Common myeloid progenitor, CD34-positive (primary cell): Measurements from ENCODE around the gene TEX26.

Experiments used
- CTCF ChIA-PET: fragments of 350-600 bp; sonication (Branson Sonifier 250); formaldehyde crosslinking; loops from one replicate; lab custom pipeline; 2021; ENCODE audit warnings: antibody characterized with exemption; lab: Charles Lee
- POLR2A ChIA-PET: fragments of 350-600 bp; sonication (Branson Sonifier 250); formaldehyde crosslinking; loops from one replicate; lab custom pipeline; 2021; ENCODE audit warnings: antibody characterized with exemption; lab: Charles Lee
- DNase-seq, 3 donors: peaks; one replicate each; pipeline versions ENCODE4 v3.0.0 to v3.0.0-alpha.2; 2013
- H3K27ac ChIP-seq, 2 experiments: 1 replicate in 1 of 2; 2 replicates in 1 of 2; pipeline ENCODE4 v1.7.0; 2013; ENCODE audit warnings: inconsistent platforms in 2 of 2, low read length in 2 of 2, mild to moderate bottlenecking in 2 of 2, low read depth in 1 of 2, moderate library complexity in 1 of 2; ENCODE audit not compliant: severe bottlenecking in 2 of 2, insufficient read depth in 1 of 2, poor library complexity in 1 of 2
- H3K27me3 ChIP-seq, 5 experiments: replicated peaks in 2 of 5; 1 replicate in 3 of 5; 2 replicates in 2 of 5; pipeline versions ENCODE4 v1.6.1 to v1.7.0; 2013; ENCODE audit warnings: low read length in 4 of 5, mild to moderate bottlenecking in 2 of 5, moderate library complexity in 2 of 5, inconsistent platforms in 1 of 5; ENCODE audit not compliant: insufficient read depth in 5 of 5, control insufficient read depth in 4 of 5
- H3K36me3 ChIP-seq, 4 experiments: 1 replicate in 2 of 4; 2 replicates in 2 of 4; pipeline versions ENCODE4 v1.6.1 to v1.7.0; 2013; ENCODE audit warnings: low read length in 3 of 4, control low read depth in 1 of 4, mild to moderate bottlenecking in 1 of 4; ENCODE audit not compliant: control insufficient read depth in 4 of 4, insufficient read depth in 4 of 4
- H3K4me1 ChIP-seq, 4 experiments: 1 replicate in 3 of 4; 2 replicates in 1 of 4; pipeline versions ENCODE4 v1.6.1 to v1.7.1; 2013; ENCODE audit warnings: low read length in 3 of 4, mild to moderate bottlenecking in 3 of 4, control low read depth in 1 of 4, inconsistent platforms in 1 of 4, moderate library complexity in 1 of 4; ENCODE audit not compliant: control insufficient read depth in 4 of 4, insufficient read depth in 4 of 4; ENCODE audit errors: control extremely low read depth in 1 of 4
- H3K4me3 ChIP-seq, 7 experiments: 1 replicate in 4 of 7; 2 replicates in 3 of 7; pipeline versions ENCODE4 v1.5.1 to v1.7.0; 2013; ENCODE audit warnings: mild to moderate bottlenecking in 7 of 7, low read length in 6 of 7, moderate library complexity in 6 of 7, inconsistent platforms in 2 of 7, low read depth in 2 of 7, control low read depth in 1 of 7; ENCODE audit not compliant: insufficient read depth in 4 of 7, control insufficient read depth in 1 of 7; ENCODE audit errors: extremely low read depth in 1 of 7
- H3K9me3 ChIP-seq, 5 experiments: 1 replicate in 4 of 5; 2 replicates in 1 of 5; pipeline versions ENCODE4 v1.6.1 to v1.7.1; 2013; ENCODE audit warnings: low read length in 4 of 5, mild to moderate bottlenecking in 2 of 5, inconsistent platforms in 1 of 5, low read depth in 1 of 5, moderate library complexity in 1 of 5; ENCODE audit not compliant: control insufficient read depth in 4 of 5, insufficient read depth in 2 of 5; ENCODE audit errors: control extremely low read depth in 1 of 5
- WGBS: methylation state at CpG from one replicate; pipeline ENCODE4 v1.1.5; 2013; ENCODE audit not compliant: insufficient coverage; 5-methylcytosine and 5-hydroxymethylcytosine counted together

TEX26 gene

GRCh38 chr13:30983431-30983830, 51.0 kb downstream of the TEX26 start:
- ChIA-PET POLR2A (no interaction called here), CTCF (no interaction called here)
- H3K27me3 ChIP-seq: peaks cover 0 to 27% (median 6%) of the 10 kb centered on the region in 5 experiments
- H3K4me1 ChIP-seq: peaks cover 0 to 3% (median 0%) of the 10 kb centered on the region in 4 experiments
- no peaks in the 10 kb centered on the region for H3K36me3 ChIP-seq
- H3K9me3 ChIP-seq: no peaks in the 10 kb centered on the region
- WGBS: no CpG with 5 or more reads among the region's 4 CpGs
- no peak for DNase-seq
- no peak overlapping the region for H3K27ac ChIP-seq
- H3K4me3 ChIP-seq: no peak overlapping the region

DNA sequence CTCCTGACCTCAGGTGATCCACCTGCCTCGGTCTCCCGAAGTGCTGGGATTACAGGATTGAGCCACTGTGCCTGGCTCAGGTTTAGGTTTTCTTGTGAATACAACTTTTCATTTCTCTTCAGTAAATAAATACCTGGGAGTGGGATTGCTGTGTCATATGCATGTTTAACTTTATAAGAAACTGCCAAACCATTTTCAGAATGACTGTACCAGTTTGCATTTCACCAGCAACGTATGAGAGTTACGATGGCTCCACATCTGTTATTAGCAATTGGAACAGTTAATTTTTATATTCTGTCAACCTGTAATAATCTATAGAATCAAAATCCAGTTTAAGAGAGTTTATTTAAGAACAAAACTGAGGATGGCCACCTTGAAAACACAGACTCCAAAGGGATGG, 52.2 kb downstream of the TEX26 start:
- POLR2A ChIA-PET: no interaction called here
- peaks cover 0 to 23% (median 6%) of the 10 kb centered on the region in 5 experiments for H3K27me3 ChIP-seq
- H3K36me3 ChIP-seq: no peaks in the 10 kb centered on the region
- CTCF ChIA-PET: interaction anchor here (1.1 to 1.5 kb wide), 2 partner anchors 11 to 13 kb away, joined by 3 read pairs; no protein-coding TSS in a partner anchor
- H3K9me3 ChIP-seq: no peaks in the 10 kb centered on the region
- WGBS: 100% methylated on average over 1 of the region's 4 CpGs
- DNase-seq: no peak
- no peaks in the 10 kb centered on the region for H3K4me1 ChIP-seq
- H3K27ac ChIP-seq: no peak overlapping the region
- no peak overlapping the region for H3K4me3 ChIP-seq

GRCh38 chr13:30985637-30986205, 53.3 kb downstream of the TEX26 start:
- WGBS: 95% methylated on average over 2 of the region's 3 CpGs
- ChIA-PET CTCF (interaction anchor here (1.1 kb wide), 1 partner anchor 15 kb away, joined by 3 read pairs; no protein-coding TSS in a partner anchor), POLR2A (no interaction called here)
- no peak for DNase-seq
- Histone ChIP-seq H3K36me3 (no peaks in the 10 kb centered on the region), H3K9me3 (no peaks in the 10 kb centered on the region), H3K27me3 (peaks cover 0 to 16% (median 6%) of the 10 kb centered on the region in 5 experiments), H3K4me3 (no peak overlapping the region), H3K27ac (no peak overlapping the region), H3K4me1 (no peaks in the 10 kb centered on the region)

DNA sequence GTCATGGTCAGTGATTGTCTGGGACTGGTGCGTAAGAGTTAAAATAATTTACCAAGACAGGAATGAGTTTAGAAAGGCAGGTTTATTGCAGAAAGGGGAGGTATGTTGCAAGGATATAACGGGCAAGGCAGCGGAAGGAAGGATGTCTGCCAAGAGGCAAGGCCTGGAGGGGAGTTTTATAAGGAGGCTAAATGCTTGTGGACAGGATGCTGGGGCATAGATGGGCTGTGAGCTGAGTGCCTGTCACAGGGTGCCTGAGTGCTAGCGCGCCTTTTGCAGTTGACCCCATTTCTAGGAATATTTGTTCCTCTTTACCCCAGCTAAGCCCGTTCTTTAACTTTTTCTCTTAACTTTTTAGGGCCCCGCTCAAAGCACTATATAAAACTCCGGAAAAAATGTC, 58.7 kb downstream of the TEX26 start:
- no peaks in the 10 kb centered on the region for H3K9me3 ChIP-seq
- H3K27ac ChIP-seq: no peak overlapping the region
- ChIA-PET CTCF (no interaction called here), POLR2A (no interaction called here)
- H3K36me3 ChIP-seq: no peaks in the 10 kb centered on the region
- peaks cover 0 to 13% (median 3%) of the 10 kb centered on the region in 5 experiments for H3K27me3 ChIP-seq
- DNase-seq: no peak
- 95% methylated on average over 8 of the region's 8 CpGs for WGBS
- H3K4me3 ChIP-seq: no peak overlapping the region
- no peaks in the 10 kb centered on the region for H3K4me1 ChIP-seq

DNA sequence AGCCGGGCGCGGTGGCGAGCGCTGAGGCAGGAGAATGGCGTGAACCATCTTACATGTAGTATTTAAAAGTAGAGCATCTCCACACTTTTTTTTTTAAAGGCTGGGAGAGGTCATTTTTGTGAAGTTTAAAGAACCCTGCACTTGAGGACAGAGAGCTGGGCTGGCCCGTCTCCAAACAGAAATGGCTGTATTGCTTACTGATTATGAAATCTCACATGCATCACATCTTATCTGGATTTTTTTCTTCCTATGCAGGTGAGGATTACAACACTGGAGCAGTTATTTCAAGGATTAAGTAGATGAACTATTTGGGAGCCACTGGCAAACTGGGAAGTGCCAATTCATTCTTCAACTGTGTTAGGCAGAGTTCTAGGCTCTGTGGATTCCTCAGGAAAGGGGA, 59.5 kb downstream of the TEX26 start:
- CTCF ChIA-PET: no interaction called here
- no peak overlapping the region for H3K27ac ChIP-seq
- no peaks in the 10 kb centered on the region for H3K36me3 ChIP-seq
- no peaks in the 10 kb centered on the region for H3K9me3 ChIP-seq
- POLR2A ChIA-PET: no interaction called here
- H3K4me1 ChIP-seq: no peaks in the 10 kb centered on the region
- no peak overlapping the region for H3K4me3 ChIP-seq
- DNase-seq: no peak
- peaks cover 0 to 13% (median 3%) of the 10 kb centered on the region in 5 experiments for H3K27me3 ChIP-seq
- no CpG with 5 or more reads among the region's 7 CpGs for WGBS

- DNase-seq: no peak
- no peaks in the 10 kb centered on the region for H3K36me3 ChIP-seq
- no peak overlapping the region for H3K27ac ChIP-seq
- ChIA-PET POLR2A (no interaction called here), CTCF (interaction anchor here (1.0 kb wide), 1 partner anchor 11 kb away, joined by 3 read pairs; no protein-coding TSS in a partner anchor)
- H3K4me1 ChIP-seq: no peaks in the 10 kb centered on the region
- H3K9me3 ChIP-seq: no peaks in the 10 kb centered on the region
- peaks cover 3 to 30% (median 8%) of the 10 kb centered on the region in 5 experiments for H3K27me3 ChIP-seq
- WGBS: no CpG with 5 or more reads among the region's 1 CpG
- H3K4me3 ChIP-seq: no peak overlapping the region
These were observed 62.9 kb downstream of the TEX26 start for GRCh38 chr13:30995331-30995730.

DNA sequence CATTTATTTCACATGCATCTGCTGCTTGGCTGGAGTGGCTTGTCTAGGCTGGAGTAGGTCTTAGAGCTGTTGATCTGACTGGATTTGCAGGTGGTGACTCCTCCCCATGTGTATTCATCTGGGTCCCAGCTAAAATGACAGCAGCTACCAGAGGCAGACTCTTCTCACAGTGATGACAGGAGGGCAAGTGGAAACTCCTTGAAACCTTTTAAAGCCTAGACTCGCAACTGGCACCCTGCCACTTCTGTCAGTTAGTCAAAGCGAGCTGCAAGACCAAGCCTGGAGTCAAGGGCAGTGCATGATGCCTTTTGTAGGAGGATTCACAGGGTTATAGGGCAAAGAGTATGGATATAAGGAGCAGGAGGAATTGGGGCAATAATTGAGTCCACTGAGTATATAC, 65.2 kb downstream of the TEX26 start:
- no peak for DNase-seq
- ChIA-PET CTCF (no interaction called here), POLR2A (no interaction called here)
- 79% methylated on average over 2 of the region's 2 CpGs for whole genome bisulfite sequencing
- Histone ChIP-seq H3K4me1 (no peaks in the 10 kb centered on the region), H3K9me3 (no peaks in the 10 kb centered on the region), H3K27me3 (peaks cover 3 to 41% (median 16%) of the 10 kb centered on the region in 5 experiments), H3K4me3 (no peak overlapping the region), H3K27ac (no peak overlapping the region), H3K36me3 (no peaks in the 10 kb centered on the region)
